ENCODE results near the gene CD300LF. TPM values are rescaled to one million over a fixed set of nuclear protein-coding genes. Genes with fewer than 3 reads are reported as not detected.

CD300LF gene
- total RNA-seq, 4 donors from 2014 or later: 0.13 to 0.27 TPM; not detected in 2

- no peak for DNase-seq (ENCODE audit: low spot score in 2 of 2)
- WGBS, 2 donors: 90 to 93% methylated on average over 3 of the region's 3 CpGs
- intact Hi-C loops (cut with DNase I; ENCODE audit: low total_unique reads): no loop called here
- no peak overlapping the region for H3K4me3 ChIP-seq (ENCODE audit: low read depth, poor library complexity, severe bottlenecking)
- TF ChIP-seq CTCF (IDR thresholded peaks at IDR 0.05): no peak
- no peak for TF ChIP-seq POLR2A (IDR thresholded peaks at IDR 0.05)
Observed at GRCh38 chr17:74728033-74728701, 15.4 kb upstream of the CD300LF start.

- intact Hi-C loops (cut with DNase I; ENCODE audit: low total_unique reads): no loop called here
- 94 to 98% methylated on average over 3 of the region's 3 CpGs for WGBS, 2 donors
Observed at GRCh38 chr17:74725111-74725510, 12.4 kb upstream of the CD300LF start.

GRCh38 chr17:74723891-74724290 lies 11.2 kb upstream of the CD300LF start:
- DNase-seq (ENCODE audit: low spot score in 2 of 2): no peak
- TF ChIP-seq POLR2A (IDR thresholded peaks at IDR 0.05) (no peak), CTCF (IDR thresholded peaks at IDR 0.05) (no peak)
- intact Hi-C loops (cut with DNase I; ENCODE audit: low total_unique reads): no loop called here
- no peak overlapping the region for H3K4me3 ChIP-seq (ENCODE audit: low read depth, poor library complexity, severe bottlenecking)
- WGBS, 2 donors: 74 to 79% methylated on average over 5 of the region's 5 CpGs

More at GRCh38 chr17:74725111-74725510, 12.4 kb upstream of the CD300LF start:
- DNase-seq (ENCODE audit: low spot score in 2 of 2): no peak
- no peak overlapping the region for H3K4me3 ChIP-seq (ENCODE audit: low read depth, poor library complexity, severe bottlenecking)
- TF ChIP-seq CTCF (IDR thresholded peaks at IDR 0.05): no peak
- TF ChIP-seq POLR2A (IDR thresholded peaks at IDR 0.05): no peak

GRCh38 chr17:74722782-74723181 lies 10.1 kb upstream of the CD300LF start:
- TF ChIP-seq CTCF (IDR thresholded peaks at IDR 0.05) (no peak), POLR2A (IDR thresholded peaks at IDR 0.05) (no peak)
- DNase-seq (ENCODE audit: low spot score in 2 of 2): no peak
- intact Hi-C loops (cut with DNase I; ENCODE audit: low total_unique reads): no loop called here
- H3K4me3 ChIP-seq (ENCODE audit: low read depth, poor library complexity, severe bottlenecking): no peak overlapping the region
- 86% methylated on average over 4 of the region's 4 CpGs for WGBS, 2 donors

GRCh38 chr17:74720506-74720905 lies 7.8 kb upstream of the CD300LF start:
- H3K4me3 ChIP-seq (ENCODE audit: low read depth, poor library complexity, severe bottlenecking): no peak overlapping the region
- no peak for TF ChIP-seq POLR2A (IDR thresholded peaks at IDR 0.05)
- no peak for TF ChIP-seq CTCF (IDR thresholded peaks at IDR 0.05)
- DNase-seq (ENCODE audit: low spot score in 2 of 2): no peak
- WGBS, 2 donors: 90 to 92% methylated on average over 4 of the region's 4 CpGs
- intact Hi-C loops (cut with DNase I; ENCODE audit: low total_unique reads): no loop called here

- TF ChIP-seq POLR2A (IDR thresholded peaks at IDR 0.05) (no peak), CTCF (IDR thresholded peaks at IDR 0.05) (no peak)
- no peak for DNase-seq (ENCODE audit: low spot score in 2 of 2)
- intact Hi-C loops (cut with DNase I; ENCODE audit: low total_unique reads): no loop called here
- no peak overlapping the region for H3K4me3 ChIP-seq (ENCODE audit: low read depth, poor library complexity, severe bottlenecking)
- WGBS, 2 donors: 59 to 76% methylated on average over 4 of the region's 4 CpGs
Observed at GRCh38 chr17:74715144-74715543, 2.4 kb upstream of the CD300LF start.
